Cardiac fibroblast (primary cell): ENCODE data around the gene IGSF23.

Experiments used
- DNase-seq, 2 donors: peaks; one replicate each; pipeline versions ENCODE4 v3.0.0 to v3.0.0-alpha.2; 2010; ENCODE audit warnings: low read depth in 2 of 2
- H3K4me3 ChIP-seq, 2 donors: replicated peaks in 1 of 2; 1 replicate in 1 of 2; 2 replicates in 1 of 2; pipeline ENCODE4 v1.5.1; 2011; ENCODE audit warnings: low read depth in 2 of 2, low read length in 2 of 2, mild to moderate bottlenecking in 2 of 2, moderate library complexity in 1 of 2
- CTCF ChIP-seq: IDR thresholded peaks from one replicate; pipeline ENCODE4 v1.5.1; 2011; ENCODE audit warnings: low read depth, mild to moderate bottlenecking, low read length, inconsistent platforms

The IGSF23 gene

GRCh38 chr19:44657211-44657921, 44.0 kb downstream of the IGSF23 start:
- peak; percentile 77 to 83 for DNase-seq
- H3K4me3 ChIP-seq, result no peak overlapping the region
- TF ChIP-seq CTCF, result peak; percentile 94

GRCh38 chr19:44658069-44658733, 44.8 kb downstream of the IGSF23 start:
- peak in 1 of 2 donors; percentile 25 for DNase-seq
- TF ChIP-seq CTCF, result no peak
- no peak overlapping the region for H3K4me3 ChIP-seq

GRCh38 chr19:44660081-44660480, 46.7 kb downstream of the IGSF23 start:
- no peak for TF ChIP-seq CTCF
- DNase-seq, result no peak
- no peak overlapping the region for H3K4me3 ChIP-seq

- DNase-seq, result no peak
- no peak overlapping the region for H3K4me3 ChIP-seq
- TF ChIP-seq CTCF, result no peak
Observed at GRCh38 chr19:44661205-44661604, 47.8 kb downstream of the IGSF23 start.

- no peak overlapping the region for H3K4me3 ChIP-seq
- TF ChIP-seq CTCF, result no peak
- no peak for DNase-seq
Observed at GRCh38 chr19:44661904-44662303, 48.5 kb downstream of the IGSF23 start.

GRCh38 chr19:44662691-44663385, 49.5 kb downstream of the IGSF23 start:
- TF ChIP-seq CTCF, result no peak
- DNase-seq, result peak in 1 of 2 donors; percentile 50
- no peak overlapping the region for H3K4me3 ChIP-seq
